Measurements from ENCODE around the gene ABHD12B.

GRCh38 chr14:50831726-50832168 lies 40.1 kb upstream of the ABHD12B start:
- TF ChIP-seq EZH2 (IDR thresholded peaks at IDR 0.05; ENCODE audit: low read length, missing control alignments) (no peak), CTCF (conservative IDR thresholded peaks at IDR 0.05 in 1 of 2, IDR thresholded peaks at IDR 0.05 in 1 of 2; ENCODE audit: low read depth in 1 of 2, low read length in 2 of 2) (no peak)

All from fibroblast of lung (primary cell).